Stimulated activated CD4-positive, alpha-beta T cell treated with anti-CD3 and anti-CD28 coated beads, Interleukin-1b, Interleukin-23, amount 100 ng/mL, for 1 hour (primary cell): ENCODE measurements around the gene PARD6G.

Experiments
- DNase-seq, 2 donors: peaks; one replicate each; pipeline ENCODE4 v3.0.0-alpha.2; 2020; ENCODE audit warnings: low read depth in 2 of 2

Gene PARD6G

GRCh38 chr18:80108121-80108536, 139.2 kb downstream of the PARD6G start:
- DNase-seq, result no peak

- DNase-seq, result no peak
These were observed 139.9 kb downstream of the PARD6G start for GRCh38 chr18:80107426-80107825.
